ENCODE results near the gene CYTH3. TPM values are rescaled to one million over a fixed set of nuclear protein-coding genes. Genes with fewer than 3 reads are reported as not detected.
"Not testable (repeated sequence)": the region's sequence is repeated elsewhere in the genome, so short reads cannot be mapped to it uniquely, and the experiment has no call there.

Gene CYTH3
- total RNA-seq, 2 experiments from 2014 or later: 1.6 to 2.0 TPM

- no peaks in the 10 kb centered on the region for H3K36me3 Mint-ChIP-seq
- POLR2A ChIA-PET: no interaction called here
- peaks cover 13% of the 10 kb centered on the region for H3K27me3 Mint-ChIP-seq
- no peak overlapping the region for H3K27ac Mint-ChIP-seq
- intact Hi-C loops (cut with micrococcal nuclease): no loop called here
- CTCF ChIA-PET: no interaction called here
- H3K4me1 Mint-ChIP-seq (ENCODE audit: low read depth): peaks cover 16% of the 10 kb centered on the region
- H3K9me3 Mint-ChIP-seq: no peaks in the 10 kb centered on the region
- no peak overlapping the region for H3K4me3 Mint-ChIP-seq
- no peak for DNase-seq
These were observed 37.2 kb downstream of the CYTH3 start for GRCh38 chr7:6235029-6235871.

DNA sequence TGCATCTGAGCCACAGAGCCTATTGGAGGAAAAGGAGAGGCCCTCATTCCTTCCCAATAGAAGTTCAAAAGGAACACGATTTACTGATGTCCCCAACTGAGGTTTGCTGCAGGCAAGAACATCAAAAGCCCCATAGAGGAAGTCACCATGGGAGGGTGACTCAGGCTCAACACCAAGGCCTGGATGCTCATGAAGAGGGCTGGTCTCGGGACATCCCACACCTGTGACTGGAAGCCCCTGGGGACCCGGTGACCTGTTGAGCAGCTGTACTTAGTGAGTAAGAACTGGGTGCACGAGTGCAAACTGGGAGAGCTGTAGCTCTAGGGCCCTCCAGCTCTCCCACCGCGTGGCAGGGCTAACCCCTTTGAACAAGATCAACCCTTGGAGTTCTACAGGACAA is 38.0 kb downstream of the CYTH3 start:
- intact Hi-C loops (cut with micrococcal nuclease): no loop called here
- H3K4me3 Mint-ChIP-seq: no peak overlapping the region
- H3K9me3 Mint-ChIP-seq: no peaks in the 10 kb centered on the region
- H3K4me1 Mint-ChIP-seq (ENCODE audit: low read depth): peaks cover 16% of the 10 kb centered on the region
- ChIA-PET CTCF (no interaction called here), POLR2A (no interaction called here)
- peaks cover 13% of the 10 kb centered on the region for H3K27me3 Mint-ChIP-seq
- H3K36me3 Mint-ChIP-seq: no peaks in the 10 kb centered on the region
- H3K27ac Mint-ChIP-seq: no peak overlapping the region
- DNase-seq: peak; percentile 35

DNA sequence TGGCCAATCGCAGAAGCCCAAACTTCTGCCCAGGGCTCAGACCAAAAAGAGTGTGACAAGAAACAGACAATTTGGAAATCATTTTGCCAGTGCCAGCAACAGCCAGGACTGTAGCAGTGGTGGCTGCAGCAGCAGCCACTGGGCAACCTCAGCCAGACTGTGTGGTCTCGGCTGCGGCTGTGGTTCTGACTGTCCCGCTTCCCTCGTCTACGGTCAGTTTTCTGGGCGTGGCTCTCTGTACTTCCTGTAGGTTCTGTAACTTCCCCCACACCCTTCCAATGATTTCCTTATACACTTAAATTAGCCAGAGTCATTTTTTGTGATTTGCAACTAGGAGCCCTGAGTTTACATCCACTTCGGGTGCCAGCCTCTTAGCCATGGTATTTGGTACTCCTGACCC is 39.9 kb downstream of the CYTH3 start:
- Mint-ChIP-seq H3K4me1 (ENCODE audit: low read depth) (peaks cover 25% of the 10 kb centered on the region), H3K27me3 (peaks cover 18% of the 10 kb centered on the region), H3K36me3 (no peaks in the 10 kb centered on the region), H3K9me3 (no peaks in the 10 kb centered on the region), H3K27ac (no peak overlapping the region), H3K4me3 (no peak overlapping the region)
- ChIA-PET CTCF (no interaction called here), POLR2A (no interaction called here)
- intact Hi-C loops (cut with micrococcal nuclease): no loop called here
- no peak for DNase-seq

- intact Hi-C loops (cut with micrococcal nuclease): no loop called here
- H3K4me3 Mint-ChIP-seq: no peak overlapping the region
- H3K9me3 Mint-ChIP-seq: no peaks in the 10 kb centered on the region
- CTCF ChIA-PET: no interaction called here
- POLR2A ChIA-PET: interaction anchor here (0.6 kb wide), 1 partner anchor 1507 kb away, joined by 3 read pairs; no protein-coding TSS in a partner anchor
- DNase-seq: no peak
- H3K27me3 Mint-ChIP-seq: peaks cover 19% of the 10 kb centered on the region
- no peaks in the 10 kb centered on the region for H3K36me3 Mint-ChIP-seq
- H3K27ac Mint-ChIP-seq: no peak overlapping the region
- peaks cover 25% of the 10 kb centered on the region for H3K4me1 Mint-ChIP-seq (ENCODE audit: low read depth)
These were observed 40.3 kb downstream of the CYTH3 start for GRCh38 chr7:6232116-6232515.

DNA sequence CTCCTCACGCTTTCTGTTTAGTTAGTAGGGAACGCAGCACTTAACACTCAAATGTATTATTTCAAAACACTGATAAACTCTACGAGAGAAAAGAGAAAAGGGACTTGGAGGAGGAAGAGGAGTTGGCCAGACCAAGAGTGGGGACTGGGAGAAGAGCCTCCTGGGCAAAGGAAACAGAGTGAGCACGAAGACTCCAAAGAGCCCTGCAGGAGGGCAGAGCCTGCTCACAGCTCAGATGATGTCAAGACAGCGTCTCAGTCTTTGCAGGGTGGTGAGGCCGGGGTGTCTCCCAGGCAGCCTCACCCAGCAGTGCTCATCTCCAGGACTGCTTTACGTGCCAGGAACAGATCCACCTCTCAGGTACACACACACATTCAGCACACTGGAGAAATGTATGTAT is 41.2 kb downstream of the CYTH3 start:
- no peak for DNase-seq
- Mint-ChIP-seq H3K4me1 (ENCODE audit: low read depth) (peaks cover 25% of the 10 kb centered on the region), H3K27ac (no peak overlapping the region), H3K4me3 (no peak overlapping the region), H3K27me3 (peaks cover 19% of the 10 kb centered on the region), H3K9me3 (no peaks in the 10 kb centered on the region), H3K36me3 (no peaks in the 10 kb centered on the region)
- intact Hi-C loops (cut with micrococcal nuclease): no loop called here
- CTCF ChIA-PET: no interaction called here
- POLR2A ChIA-PET: no interaction called here

- H3K36me3 Mint-ChIP-seq; CTCF ChIA-PET; H3K4me3 Mint-ChIP-seq; DNase-seq; POLR2A ChIA-PET; H3K27ac Mint-ChIP-seq; intact Hi-C loops (cut with micrococcal nuclease); H3K9me3 Mint-ChIP-seq: not testable (repeated sequence)
- Mint-ChIP-seq H3K4me1 (ENCODE audit: low read depth) (peaks cover 24% of the 10 kb centered on the region), H3K27me3 (peaks cover 20% of the 10 kb centered on the region)
These were observed 43.1 kb downstream of the CYTH3 start for GRCh38 chr7:6229284-6229683.

- Mint-ChIP-seq H3K4me1 (ENCODE audit: low read depth) (peaks cover 22% of the 10 kb centered on the region), H3K27ac (no peak overlapping the region), H3K36me3 (no peaks in the 10 kb centered on the region), H3K9me3 (no peaks in the 10 kb centered on the region), H3K27me3 (peaks cover 20% of the 10 kb centered on the region), H3K4me3 (no peak overlapping the region)
- intact Hi-C loops (cut with micrococcal nuclease): no loop called here
- POLR2A ChIA-PET: no interaction called here
- no peak for DNase-seq
- CTCF ChIA-PET: no interaction called here
These were observed 43.8 kb downstream of the CYTH3 start for GRCh38 chr7:6228361-6229229.

DNA sequence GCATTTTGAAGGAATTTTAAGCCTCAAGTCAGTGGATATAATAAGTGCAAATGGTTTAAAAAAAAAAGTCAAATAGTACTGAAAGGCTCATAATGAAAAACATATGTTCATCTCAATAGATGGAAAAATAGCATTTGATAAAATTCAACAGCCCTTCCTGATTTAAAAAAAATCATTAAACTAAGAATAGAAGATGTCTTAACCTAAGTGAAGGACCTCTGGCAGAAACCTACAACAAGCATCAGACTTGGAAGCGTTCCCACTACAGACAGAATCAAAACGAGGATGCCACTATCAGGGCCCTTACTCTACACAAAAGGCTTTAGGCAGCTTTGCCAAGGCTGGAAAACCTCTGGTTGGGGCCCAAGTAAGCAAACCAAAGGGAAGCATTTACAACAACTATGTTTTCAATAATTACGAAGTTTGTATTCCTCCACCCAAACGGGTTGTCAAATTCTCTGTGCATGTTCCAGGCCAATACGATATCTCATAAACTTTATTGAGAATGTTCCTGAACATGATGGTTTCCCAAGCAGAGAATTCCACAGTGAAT is 45.1 kb downstream of the CYTH3 start:
- CTCF ChIA-PET: no interaction called here
- intact Hi-C loops (cut with micrococcal nuclease): no loop called here
- Mint-ChIP-seq H3K4me3 (no peak overlapping the region), H3K4me1 (ENCODE audit: low read depth) (peaks cover 15% of the 10 kb centered on the region), H3K36me3 (no peaks in the 10 kb centered on the region), H3K27ac (no peak overlapping the region), H3K27me3 (peaks cover 18% of the 10 kb centered on the region), H3K9me3 (no peaks in the 10 kb centered on the region)
- POLR2A ChIA-PET: no interaction called here
- no peak for DNase-seq

DNA sequence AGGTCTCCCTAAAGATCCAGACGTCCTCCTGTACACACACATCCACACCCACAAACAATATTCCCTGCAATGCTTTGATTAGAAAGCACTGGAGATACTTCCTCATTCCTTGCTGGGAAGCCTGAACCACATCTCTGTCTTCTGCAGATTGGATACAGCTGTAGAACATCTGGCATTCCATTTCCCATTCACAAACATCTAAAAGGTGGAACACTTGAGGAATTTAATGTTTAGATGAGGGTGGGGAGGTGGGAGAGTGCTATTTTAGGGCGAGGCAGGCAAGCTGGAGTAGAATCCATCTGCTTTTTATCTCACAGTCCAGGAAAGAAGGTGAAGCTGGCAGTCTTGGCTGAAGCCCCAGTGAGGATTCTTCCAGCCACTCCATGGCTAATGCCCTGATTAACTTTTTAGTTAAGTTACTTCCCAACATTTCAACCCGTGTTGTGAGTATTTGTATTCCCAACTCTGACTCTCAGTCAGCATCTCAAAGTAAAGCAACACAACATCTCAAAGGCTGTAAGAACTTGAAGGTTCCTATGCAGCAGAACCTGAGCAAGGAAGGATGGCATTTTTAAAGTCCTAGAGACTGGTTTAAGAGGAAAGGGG is 46.1 kb downstream of the CYTH3 start:
- peaks cover 19% of the 10 kb centered on the region for H3K4me1 Mint-ChIP-seq (ENCODE audit: low read depth)
- intact Hi-C loops (cut with micrococcal nuclease): no loop called here

GRCh38 chr7:6223411-6223810 is 49.0 kb downstream of the CYTH3 start:
- CTCF ChIA-PET, H3K27ac Mint-ChIP-seq, H3K4me3 Mint-ChIP-seq, DNase-seq, H3K9me3 Mint-ChIP-seq, H3K36me3 Mint-ChIP-seq, POLR2A ChIA-PET, H3K27me3 Mint-ChIP-seq: not testable (repeated sequence)
- H3K4me1 Mint-ChIP-seq (ENCODE audit: low read depth): peaks cover 21% of the 10 kb centered on the region
- intact Hi-C loops (cut with micrococcal nuclease): loop anchor here (5.0 kb wide), 1 partner anchor 49 kb away; the partner anchor contains the start of gene CYTH3

More for the DNA sequence above, 46.1 kb downstream of the CYTH3 start:
- Mint-ChIP-seq H3K36me3 (no peaks in the 10 kb centered on the region), H3K9me3 (no peaks in the 10 kb centered on the region), H3K4me3 (no peak overlapping the region), H3K27me3 (peaks cover 12% of the 10 kb centered on the region), H3K27ac (no peak overlapping the region)
- CTCF ChIA-PET: no interaction called here
- no peak for DNase-seq
- POLR2A ChIA-PET: interaction anchor here (1.1 kb wide), 1 partner anchor 20 kb away, joined by 4 read pairs; no protein-coding TSS in a partner anchor

DNA sequence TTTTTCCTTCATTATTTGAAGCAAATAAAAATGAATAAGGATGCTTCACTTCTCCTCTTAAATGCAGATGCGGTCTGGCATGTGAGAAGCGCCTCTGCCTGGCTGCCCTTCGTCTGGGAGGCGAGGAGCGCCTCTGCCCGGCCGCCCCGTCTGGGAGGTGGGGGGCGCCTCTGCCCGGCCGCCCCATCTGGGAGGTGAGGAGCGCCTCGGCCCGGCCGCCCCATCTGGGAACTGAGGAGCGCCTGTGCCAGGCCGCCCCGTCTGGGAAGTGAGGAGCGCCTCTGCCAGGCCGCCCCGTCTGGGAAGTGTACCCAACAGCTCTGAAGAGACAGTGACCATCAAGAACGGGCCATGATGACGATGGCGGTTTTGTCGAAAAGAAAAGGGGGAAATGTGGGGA is 49.4 kb downstream of the CYTH3 start:
- H3K27me3 Mint-ChIP-seq, POLR2A ChIA-PET, CTCF ChIA-PET, DNase-seq, H3K36me3 Mint-ChIP-seq, H3K4me3 Mint-ChIP-seq, H3K27ac Mint-ChIP-seq, H3K9me3 Mint-ChIP-seq: not testable (repeated sequence)
- peaks cover 17% of the 10 kb centered on the region for H3K4me1 Mint-ChIP-seq (ENCODE audit: low read depth)
- intact Hi-C loops (cut with micrococcal nuclease): loop anchor here (5.0 kb wide), 1 partner anchor 49 kb away; the partner anchor contains the start of gene CYTH3
